Measurements from ENCODE around the gene PTAFR. TPM values are rescaled to one million over a fixed set of nuclear protein-coding genes. Genes with fewer than 3 reads are reported as not detected.
A peak's percentile ranks its signal among the peaks of the same experiment; 100 is the strongest.

The PTAFR gene
- total and polyA plus RNA-seq, 2 donors (not counting 1 experiment from before 2014, with no cell fraction given), result under 0.01 to 0.25 TPM

DNA sequence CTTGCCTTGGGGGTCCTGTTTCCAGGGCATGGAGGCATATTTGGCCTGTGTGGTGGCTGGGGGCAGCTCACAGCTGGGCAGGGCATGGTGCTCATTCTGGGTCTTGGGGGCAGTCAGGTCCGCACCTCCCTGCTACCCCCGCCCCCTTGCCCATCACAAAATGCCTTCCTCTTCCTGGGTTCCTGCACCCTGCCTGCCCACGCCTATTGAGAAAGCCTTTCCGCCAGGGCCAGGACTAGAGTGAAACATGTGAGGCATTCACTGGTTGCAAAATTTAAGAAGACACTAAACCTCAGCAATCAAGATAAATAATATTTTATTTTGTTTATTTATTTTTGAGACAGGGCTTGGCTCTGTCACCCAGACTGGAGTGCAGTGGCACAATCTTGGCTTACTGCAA lies 19.7 kb downstream of the PTAFR start:
- no peaks in the 10 kb centered on the region for H3K79me2 ChIP-seq (ENCODE audit: control insufficient read depth, insufficient read depth, low read length)
- H3K9me3 ChIP-seq (ENCODE audit: control insufficient read depth, insufficient read depth, low read depth, low read length), result no peaks in the 10 kb centered on the region
- H3K4me3 ChIP-seq (replicated peaks in 1 of 4; ENCODE audit: control extremely low read depth in 1 of 4, insufficient read depth in 1 of 4, low read depth in 3 of 4, low read length in 4 of 4), result no peak overlapping the region
- H3K36me3 ChIP-seq (ENCODE audit: control insufficient read depth, insufficient read depth, low read length), result no peaks in the 10 kb centered on the region
- no peaks in the 10 kb centered on the region for H4K20me1 ChIP-seq (ENCODE audit: control insufficient read depth, extremely low read depth, insufficient read depth, low read length)
- peak overlapping the region; percentile 20 for H2AFZ ChIP-seq (ENCODE audit: low read length)
- no peak overlapping the region for H3K4me2 ChIP-seq (ENCODE audit: extremely low read depth, insufficient read depth, low read length)
- no peak overlapping the region for H3K9ac ChIP-seq (ENCODE audit: insufficient read depth, low read length)
- no peak for TF ChIP-seq EZH2 (IDR thresholded peaks at IDR 0.05; ENCODE audit: low read length, missing control alignments)
- TF ChIP-seq, protein P1, sequence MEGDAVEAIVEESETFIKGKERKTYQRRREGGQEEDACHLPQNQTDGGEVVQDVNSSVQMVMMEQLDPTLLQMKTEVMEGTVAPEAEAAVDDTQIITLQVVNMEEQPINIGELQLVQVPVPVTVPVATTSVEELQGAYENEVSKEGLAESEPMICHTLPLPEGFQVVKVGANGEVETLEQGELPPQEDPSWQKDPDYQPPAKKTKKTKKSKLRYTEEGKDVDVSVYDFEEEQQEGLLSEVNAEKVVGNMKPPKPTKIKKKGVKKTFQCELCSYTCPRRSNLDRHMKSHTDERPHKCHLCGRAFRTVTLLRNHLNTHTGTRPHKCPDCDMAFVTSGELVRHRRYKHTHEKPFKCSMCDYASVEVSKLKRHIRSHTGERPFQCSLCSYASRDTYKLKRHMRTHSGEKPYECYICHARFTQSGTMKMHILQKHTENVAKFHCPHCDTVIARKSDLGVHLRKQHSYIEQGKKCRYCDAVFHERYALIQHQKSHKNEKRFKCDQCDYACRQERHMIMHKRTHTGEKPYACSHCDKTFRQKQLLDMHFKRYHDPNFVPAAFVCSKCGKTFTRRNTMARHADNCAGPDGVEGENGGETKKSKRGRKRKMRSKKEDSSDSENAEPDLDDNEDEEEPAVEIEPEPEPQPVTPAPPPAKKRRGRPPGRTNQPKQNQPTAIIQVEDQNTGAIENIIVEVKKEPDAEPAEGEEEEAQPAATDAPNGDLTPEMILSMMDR (conservative IDR thresholded peaks at IDR 0.05 in 1 of 2, IDR thresholded peaks at IDR 0.05 in 1 of 2; ENCODE audit: low read depth in 1 of 2, low read length in 2 of 2), result no peak
- DNase-seq (ENCODE audit: low read depth in 2 of 2), result no peak
- H3K4me1 ChIP-seq (ENCODE audit: control insufficient read depth, extremely low read depth, insufficient read depth, low read length), result peaks cover 5% of the 10 kb centered on the region
- H3K27ac ChIP-seq (ENCODE audit: insufficient read depth, low read length), result no peak overlapping the region
- H3K27me3 ChIP-seq (ENCODE audit: control insufficient read depth, insufficient read depth, low read length), result no peaks in the 10 kb centered on the region

DNA sequence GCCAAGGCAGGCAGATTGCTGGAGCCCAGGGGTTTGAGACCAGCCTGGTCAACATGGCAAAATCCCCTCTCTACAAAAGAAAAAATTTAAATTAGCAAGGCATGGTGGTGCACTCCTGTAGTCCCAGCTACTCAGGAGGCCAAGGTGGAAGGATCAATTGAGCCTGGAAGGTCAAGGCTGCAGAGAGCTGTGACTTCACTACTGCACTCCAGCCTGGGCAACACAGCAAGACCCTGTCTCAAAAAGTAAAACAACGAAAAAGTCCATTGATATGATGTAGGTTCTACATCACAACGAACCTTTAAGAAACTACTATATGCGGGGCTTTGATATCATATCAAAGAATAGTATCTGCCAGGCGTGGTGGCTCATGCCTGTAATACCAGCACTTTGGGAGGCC lies 20.9 kb downstream of the PTAFR start:
- Histone ChIP-seq H4K20me1 (ENCODE audit: control insufficient read depth, extremely low read depth, insufficient read depth, low read length) (no peaks in the 10 kb centered on the region), H3K9ac (ENCODE audit: insufficient read depth, low read length) (no peak overlapping the region), H3K9me3 (ENCODE audit: control insufficient read depth, insufficient read depth, low read depth, low read length) (no peaks in the 10 kb centered on the region), H3K4me1 (ENCODE audit: control insufficient read depth, extremely low read depth, insufficient read depth, low read length) (peaks cover 5% of the 10 kb centered on the region), H3K4me2 (ENCODE audit: extremely low read depth, insufficient read depth, low read length) (no peak overlapping the region), H2AFZ (ENCODE audit: low read length) (no peak overlapping the region), H3K27ac (ENCODE audit: insufficient read depth, low read length) (no peak overlapping the region), H3K4me3 (replicated peaks in 1 of 4; ENCODE audit: control extremely low read depth in 1 of 4, insufficient read depth in 1 of 4, low read depth in 3 of 4, low read length in 4 of 4) (no peak overlapping the region), H3K36me3 (ENCODE audit: control insufficient read depth, insufficient read depth, low read length) (no peaks in the 10 kb centered on the region), H3K27me3 (ENCODE audit: control insufficient read depth, insufficient read depth, low read length) (no peaks in the 10 kb centered on the region), H3K79me2 (ENCODE audit: control insufficient read depth, insufficient read depth, low read length) (no peaks in the 10 kb centered on the region)
- no peak for DNase-seq (ENCODE audit: low read depth in 2 of 2)
- TF ChIP-seq EZH2 (IDR thresholded peaks at IDR 0.05; ENCODE audit: low read length, missing control alignments), result no peak

DNA sequence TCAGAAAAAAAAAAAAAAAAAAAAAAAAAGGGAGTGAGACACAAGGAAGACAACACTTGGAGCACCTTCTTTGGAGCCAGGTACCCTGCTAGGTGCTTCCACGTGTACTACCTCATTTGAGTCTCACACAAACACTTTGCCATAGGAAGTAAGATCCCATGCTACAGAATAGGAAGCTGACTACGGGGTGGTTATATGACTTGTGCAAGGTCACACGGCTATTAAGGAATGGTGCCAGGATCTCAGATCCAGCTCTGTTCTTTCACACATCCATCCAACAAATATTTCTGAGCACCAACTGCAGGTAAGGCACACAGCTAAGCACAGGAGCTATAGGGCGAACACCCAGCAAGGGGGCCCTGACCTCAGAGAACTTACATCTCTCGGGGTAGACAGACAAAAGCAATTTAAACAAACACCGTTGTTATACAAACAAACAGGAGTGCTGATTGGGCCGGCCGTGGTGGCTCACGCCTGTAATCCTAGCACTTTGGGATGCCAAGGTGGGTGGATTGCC lies 22.4 kb downstream of the PTAFR start:
- no peak for DNase-seq (ENCODE audit: low read depth in 2 of 2)
- Histone ChIP-seq H3K4me3 (replicated peaks in 1 of 4; ENCODE audit: control extremely low read depth in 1 of 4, insufficient read depth in 1 of 4, low read depth in 3 of 4, low read length in 4 of 4) (no peak overlapping the region), H2AFZ (ENCODE audit: low read length) (no peak overlapping the region), H3K4me1 (ENCODE audit: control insufficient read depth, extremely low read depth, insufficient read depth, low read length) (peaks cover 5% of the 10 kb centered on the region), H3K27ac (ENCODE audit: insufficient read depth, low read length) (no peak overlapping the region), H3K9ac (ENCODE audit: insufficient read depth, low read length) (no peak overlapping the region), H3K4me2 (ENCODE audit: extremely low read depth, insufficient read depth, low read length) (no peak overlapping the region), H3K36me3 (ENCODE audit: control insufficient read depth, insufficient read depth, low read length) (no peaks in the 10 kb centered on the region), H3K9me3 (ENCODE audit: control insufficient read depth, insufficient read depth, low read depth, low read length) (no peaks in the 10 kb centered on the region), H4K20me1 (ENCODE audit: control insufficient read depth, extremely low read depth, insufficient read depth, low read length) (no peaks in the 10 kb centered on the region), H3K79me2 (ENCODE audit: control insufficient read depth, insufficient read depth, low read length) (no peaks in the 10 kb centered on the region), H3K27me3 (ENCODE audit: control insufficient read depth, insufficient read depth, low read length) (no peaks in the 10 kb centered on the region)
- TF ChIP-seq EZH2 (IDR thresholded peaks at IDR 0.05; ENCODE audit: low read length, missing control alignments), result no peak
- TF ChIP-seq, protein P1 (conservative IDR thresholded peaks at IDR 0.05 in 1 of 2, IDR thresholded peaks at IDR 0.05 in 1 of 2; ENCODE audit: low read depth in 1 of 2, low read length in 2 of 2), result no peak
